ENCODE data around the gene CACNA2D3.
A peak's percentile ranks its signal among the peaks of the same experiment; 100 is the strongest.

Gene CACNA2D3

GRCh38 chr3:54905920-54906319 is 783.6 kb downstream of the CACNA2D3 start:
- TF ChIP-seq CTCF (IDR thresholded peaks at IDR 0.05; ENCODE audit: low read depth, low read length): no peak
- H3K4me3 ChIP-seq (ENCODE audit: low read depth, low read length): no peak overlapping the region
- H3K36me3 ChIP-seq: no peaks in the 10 kb centered on the region
- no peak for DNase-seq
- H3K9me3 ChIP-seq (ENCODE audit: severe bottlenecking): peaks cover 2% of the 10 kb centered on the region
- H3K27ac ChIP-seq: no peak overlapping the region
- H3K27me3 ChIP-seq (ENCODE audit: insufficient read depth, low read depth, severe bottlenecking): no peaks in the 10 kb centered on the region

- H3K36me3 ChIP-seq: no peaks in the 10 kb centered on the region
- no peak for TF ChIP-seq CTCF (IDR thresholded peaks at IDR 0.05; ENCODE audit: low read depth, low read length)
Observed at GRCh38 chr3:54906763-54907162, 784.4 kb downstream of the CACNA2D3 start.

GRCh38 chr3:54909191-54909590 is 786.8 kb downstream of the CACNA2D3 start:
- no peak overlapping the region for H3K4me3 ChIP-seq (ENCODE audit: low read depth, low read length)
- H3K27ac ChIP-seq: peak overlapping the region; percentile 49
- DNase-seq: peak; percentile 41
- H3K27me3 ChIP-seq (ENCODE audit: insufficient read depth, low read depth, severe bottlenecking): no peaks in the 10 kb centered on the region
- no peaks in the 10 kb centered on the region for H3K36me3 ChIP-seq
- peaks cover 7% of the 10 kb centered on the region for H3K9me3 ChIP-seq (ENCODE audit: severe bottlenecking)
- TF ChIP-seq CTCF (IDR thresholded peaks at IDR 0.05; ENCODE audit: low read depth, low read length): no peak

More at GRCh38 chr3:54906763-54907162, 784.4 kb downstream of the CACNA2D3 start:
- H3K4me3 ChIP-seq (ENCODE audit: low read depth, low read length): no peak overlapping the region
- H3K27me3 ChIP-seq (ENCODE audit: insufficient read depth, low read depth, severe bottlenecking): no peaks in the 10 kb centered on the region
- no peak overlapping the region for H3K27ac ChIP-seq
- peaks cover 5% of the 10 kb centered on the region for H3K9me3 ChIP-seq (ENCODE audit: severe bottlenecking)
- DNase-seq: no peak

DNA sequence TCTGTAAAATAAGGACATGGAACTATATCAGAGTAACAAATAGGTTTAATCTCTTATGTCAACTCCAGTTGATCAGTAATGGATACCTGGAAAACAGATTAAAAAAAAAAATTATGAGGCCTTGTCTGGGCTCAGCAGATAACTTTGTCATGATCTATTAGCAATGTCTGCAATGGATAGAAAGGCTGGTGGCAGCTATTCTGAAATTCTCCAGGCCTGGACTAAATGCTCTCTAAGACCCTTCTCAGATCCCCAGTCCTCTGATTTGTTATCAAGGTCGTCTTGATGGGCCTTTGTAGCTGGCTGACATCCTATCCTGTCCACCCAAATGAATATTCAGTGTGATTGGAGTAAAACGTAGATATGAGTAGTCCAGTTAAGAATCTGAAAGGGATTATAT is 791.8 kb downstream of the CACNA2D3 start:
- Histone ChIP-seq H3K36me3 (no peaks in the 10 kb centered on the region), H3K27ac (no peak overlapping the region), H3K9me3 (ENCODE audit: severe bottlenecking) (peaks cover 7% of the 10 kb centered on the region), H3K4me3 (ENCODE audit: low read depth, low read length) (no peak overlapping the region), H3K27me3 (ENCODE audit: insufficient read depth, low read depth, severe bottlenecking) (no peaks in the 10 kb centered on the region)
- TF ChIP-seq CTCF (IDR thresholded peaks at IDR 0.05; ENCODE audit: low read depth, low read length): no peak
- DNase-seq: no peak

DNA sequence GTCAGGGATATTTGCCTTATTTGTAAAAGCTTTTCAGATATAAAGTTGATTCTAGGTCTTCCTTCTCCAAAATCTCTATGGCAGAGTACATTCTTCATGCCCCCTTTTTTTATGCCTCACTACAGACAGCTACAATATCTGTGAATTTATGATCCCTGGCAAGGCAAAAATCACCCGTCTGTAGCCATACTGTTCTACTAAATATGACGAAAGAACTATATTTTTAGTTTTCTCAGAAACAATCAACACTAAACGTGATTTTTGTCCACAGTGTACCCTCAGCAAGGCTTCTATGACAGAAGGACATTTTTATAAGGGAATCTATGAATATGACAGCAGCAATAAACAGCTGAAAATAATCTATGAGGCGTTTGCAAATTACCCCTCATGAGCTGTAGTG is 792.8 kb downstream of the CACNA2D3 start:
- DNase-seq: no peak
- Histone ChIP-seq H3K9me3 (ENCODE audit: severe bottlenecking) (peaks cover 7% of the 10 kb centered on the region), H3K27ac (no peak overlapping the region), H3K36me3 (no peaks in the 10 kb centered on the region), H3K27me3 (ENCODE audit: insufficient read depth, low read depth, severe bottlenecking) (no peaks in the 10 kb centered on the region), H3K4me3 (ENCODE audit: low read depth, low read length) (no peak overlapping the region)
- no peak for TF ChIP-seq CTCF (IDR thresholded peaks at IDR 0.05; ENCODE audit: low read depth, low read length)

DNA sequence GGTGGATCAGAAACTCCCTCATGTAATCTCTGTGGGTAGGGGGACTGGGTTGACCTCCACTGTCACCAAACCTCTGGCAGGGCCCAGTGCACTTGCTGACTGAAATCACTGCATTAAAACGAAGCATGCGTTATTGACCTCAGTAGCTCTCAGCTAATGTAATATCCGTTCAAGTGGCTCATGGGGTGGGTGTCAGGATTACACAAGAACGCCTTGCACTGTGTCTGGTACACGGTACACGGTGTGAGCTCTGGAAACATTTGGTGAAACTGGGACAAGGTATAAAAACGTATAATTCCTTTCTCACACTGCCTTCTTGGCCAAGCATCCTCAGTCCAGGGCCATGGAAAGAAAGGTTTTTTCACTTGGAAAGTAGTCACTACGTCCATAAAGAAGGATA is 793.6 kb downstream of the CACNA2D3 start:
- Histone ChIP-seq H3K27me3 (ENCODE audit: insufficient read depth, low read depth, severe bottlenecking) (no peaks in the 10 kb centered on the region), H3K4me3 (ENCODE audit: low read depth, low read length) (no peak overlapping the region), H3K9me3 (ENCODE audit: severe bottlenecking) (peaks cover 7% of the 10 kb centered on the region), H3K27ac (no peak overlapping the region), H3K36me3 (no peaks in the 10 kb centered on the region)
- no peak for TF ChIP-seq CTCF (IDR thresholded peaks at IDR 0.05; ENCODE audit: low read depth, low read length)
- no peak for DNase-seq

Measured in WERI-Rb-1 (cell line).